ENCODE results near the gene TP53TG3E. TPM values are rescaled to one million over a fixed set of nuclear protein-coding genes. Genes with fewer than 3 reads are reported as not detected.
A peak's percentile ranks its signal among the peaks of the same experiment; 100 is the strongest.
"Not testable (repeated sequence)": the region's sequence is repeated elsewhere in the genome, so short reads cannot be mapped to it uniquely, and the experiment has no call there.

The TP53TG3E gene
- total RNA-seq (2022) = not detected in 2 replicates
- not detected for Bru-seq, nascent RNA
- BruChase-seq, experiment 1, labeled RNA remaining after a 2-hour chase = not detected
- not detected for BruChase-seq, experiment 2, labeled RNA remaining after a 6-hour chase
- long read RNA-seq = 0 reads

GRCh38 chr16:33304006-33304405 lies at the start of gene TP53TG3E:
TSS of gene TP53TG3E (plus strand) at chr16:33304306. CDS start at chr16:33304374, 68 bp downstream.
- POLR2A ChIA-PET; intact Hi-C loops (cut with micrococcal nuclease; ENCODE audit: unreplicated experiment); H3K9me3 ChIP-seq; H3K27me3 ChIP-seq (replicated peaks; ENCODE audit: control insufficient read depth, insufficient read depth, low read length); H3K27me3 Mint-ChIP-seq (ENCODE audit: insufficient read depth, unreplicated experiment); H3K4me1 ChIP-seq; H3K9me3 Mint-ChIP-seq (ENCODE audit: unreplicated experiment); H3K4me1 Mint-ChIP-seq (ENCODE audit: low read depth, unreplicated experiment); H3K4me3 Mint-ChIP-seq (ENCODE audit: unreplicated experiment); CTCF ChIA-PET; H3K36me3 Mint-ChIP-seq (ENCODE audit: insufficient read depth, unreplicated experiment); BruUV-seq (replicated peaks); H3K4me3 ChIP-seq (ENCODE audit: low read depth, low read length); DNase-seq; H3K27ac Mint-ChIP-seq (ENCODE audit: unreplicated experiment); H3K36me3 ChIP-seq (ENCODE audit: control insufficient read depth, insufficient read depth, low read length): not testable (repeated sequence)

GRCh38 chr16:33336226-33337012 lies 32.3 kb downstream of the TP53TG3E start:
- H3K9me3 ChIP-seq; H3K4me1 ChIP-seq; H3K27me3 Mint-ChIP-seq (ENCODE audit: insufficient read depth, unreplicated experiment); H3K36me3 Mint-ChIP-seq (ENCODE audit: insufficient read depth, unreplicated experiment); H3K4me3 Mint-ChIP-seq (ENCODE audit: unreplicated experiment); H3K4me1 Mint-ChIP-seq (ENCODE audit: low read depth, unreplicated experiment); H3K9me3 Mint-ChIP-seq (ENCODE audit: unreplicated experiment); intact Hi-C loops (cut with micrococcal nuclease; ENCODE audit: unreplicated experiment); H3K27me3 ChIP-seq (replicated peaks; ENCODE audit: control insufficient read depth, insufficient read depth, low read length); H3K4me3 ChIP-seq (ENCODE audit: low read depth, low read length); POLR2A ChIA-PET; CTCF ChIA-PET; H3K36me3 ChIP-seq (ENCODE audit: control insufficient read depth, insufficient read depth, low read length); BruUV-seq (replicated peaks); H3K27ac Mint-ChIP-seq (ENCODE audit: unreplicated experiment): not testable (repeated sequence)
- peak; percentile 23 to 76 for DNase-seq

- H3K4me1 ChIP-seq; POLR2A ChIA-PET; H3K9me3 Mint-ChIP-seq (ENCODE audit: unreplicated experiment); H3K36me3 Mint-ChIP-seq (ENCODE audit: insufficient read depth, unreplicated experiment); H3K4me3 Mint-ChIP-seq (ENCODE audit: unreplicated experiment); H3K27me3 Mint-ChIP-seq (ENCODE audit: insufficient read depth, unreplicated experiment); H3K4me1 Mint-ChIP-seq (ENCODE audit: low read depth, unreplicated experiment); H3K4me3 ChIP-seq (ENCODE audit: low read depth, low read length); CTCF ChIA-PET; H3K27me3 ChIP-seq (replicated peaks; ENCODE audit: control insufficient read depth, insufficient read depth, low read length); H3K27ac Mint-ChIP-seq (ENCODE audit: unreplicated experiment); BruUV-seq (replicated peaks); H3K36me3 ChIP-seq (ENCODE audit: control insufficient read depth, insufficient read depth, low read length); intact Hi-C loops (cut with micrococcal nuclease; ENCODE audit: unreplicated experiment); H3K9me3 ChIP-seq: not testable (repeated sequence)
- DNase-seq = peak; percentile 29 to 78
Observed at GRCh38 chr16:33337627-33338542, 33.8 kb downstream of the TP53TG3E start.

- DNase-seq = peak; percentile 3 to 54
- POLR2A ChIA-PET; H3K27me3 ChIP-seq (replicated peaks; ENCODE audit: control insufficient read depth, insufficient read depth, low read length); H3K27ac Mint-ChIP-seq (ENCODE audit: unreplicated experiment); CTCF ChIA-PET; BruUV-seq (replicated peaks); H3K4me1 Mint-ChIP-seq (ENCODE audit: low read depth, unreplicated experiment); H3K4me1 ChIP-seq; H3K36me3 Mint-ChIP-seq (ENCODE audit: insufficient read depth, unreplicated experiment); H3K9me3 Mint-ChIP-seq (ENCODE audit: unreplicated experiment); intact Hi-C loops (cut with micrococcal nuclease; ENCODE audit: unreplicated experiment); H3K4me3 Mint-ChIP-seq (ENCODE audit: unreplicated experiment); H3K4me3 ChIP-seq (ENCODE audit: low read depth, low read length); H3K27me3 Mint-ChIP-seq (ENCODE audit: insufficient read depth, unreplicated experiment); H3K9me3 ChIP-seq; H3K36me3 ChIP-seq (ENCODE audit: control insufficient read depth, insufficient read depth, low read length): not testable (repeated sequence)
Observed at GRCh38 chr16:33338543-33338951, 34.4 kb downstream of the TP53TG3E start.

- H3K36me3 ChIP-seq (ENCODE audit: control insufficient read depth, insufficient read depth, low read length); H3K4me3 ChIP-seq (ENCODE audit: low read depth, low read length); POLR2A ChIA-PET; H3K36me3 Mint-ChIP-seq (ENCODE audit: insufficient read depth, unreplicated experiment); H3K9me3 ChIP-seq; H3K4me3 Mint-ChIP-seq (ENCODE audit: unreplicated experiment); H3K9me3 Mint-ChIP-seq (ENCODE audit: unreplicated experiment); CTCF ChIA-PET; H3K27me3 Mint-ChIP-seq (ENCODE audit: insufficient read depth, unreplicated experiment); BruUV-seq (replicated peaks); H3K27me3 ChIP-seq (replicated peaks; ENCODE audit: control insufficient read depth, insufficient read depth, low read length); H3K27ac Mint-ChIP-seq (ENCODE audit: unreplicated experiment); intact Hi-C loops (cut with micrococcal nuclease; ENCODE audit: unreplicated experiment); H3K4me1 ChIP-seq; H3K4me1 Mint-ChIP-seq (ENCODE audit: low read depth, unreplicated experiment): not testable (repeated sequence)
- DNase-seq = peak; percentile 2 to 71
Observed at GRCh38 chr16:33339093-33340061, 35.3 kb downstream of the TP53TG3E start.
